HCT116 (cell line): ENCODE results near the gene GLRX3. TPM values are rescaled to one million over a fixed set of nuclear protein-coding genes. Genes with fewer than 3 reads are reported as not detected.

Experiments
- ATAC-seq: fragments of 200-7000 bp; cut with Tn5 transposase; 2 replicates; pipeline ENCODE4 v1.9.1; 2020; ENCODE audit warnings: mild to moderate bottlenecking, moderate library complexity
- BruUV-seq: library from RNA; stranded (reverse); fragments of 400-500 nt; replicated peaks from 2 replicates; lab custom pipeline; 2021; lab: Mats Ljungman, UMichigan
- CTCF ChIA-PET: fragments of 300-600 bp; sonication (Branson Sonifier 250); formaldehyde crosslinking; loops from one replicate; lab custom pipeline; 2021; ENCODE audit warnings: antibody characterized with exemption; lab: Charles Lee
- POLR2A ChIA-PET: fragments of 300-600, 350-600 bp; sonication (Branson Sonifier 250); formaldehyde crosslinking; loops from one replicate; lab custom pipeline; 2021; ENCODE audit warnings: antibody characterized with exemption; lab: Charles Lee
- RAD21 ChIA-PET, 2 experiments: fragments of 300-600 bp; sonication (Branson Sonifier 250); formaldehyde crosslinking; loops; one replicate each; lab custom pipeline; 2023; ENCODE audit warnings: low total read pairs in 2 of 2; ENCODE audit not compliant: uncharacterized antibody in 2 of 2, unreplicated experiment in 2 of 2, low non-redundant PET in 1 of 2; lab: Charles Lee
- DNase-seq: peaks from one replicate; pipeline ENCODE4 v3.0.0-alpha.2; 2010; ENCODE audit warnings: low read depth, low spot score
- H2AFZ ChIP-seq: fragments of 200-600 bp; shearing (Covaris generic), sonication (generic); 2 replicates; pipeline ENCODE4 v1.6.1; 2017; ENCODE audit warnings: low read depth, mixed run types, mixed read lengths, antibody characterized with exemption, low read length; ENCODE audit not compliant: poor library complexity, severe bottlenecking
- H3K27ac ChIP-seq: 2 replicates; pipeline ENCODE4 v1.5.1; 2012; ENCODE audit warnings: low read depth, low read length
- H3K27me3 ChIP-seq: fragments of 200-600 bp; sonication (generic); 2 replicates; pipeline ENCODE4 v1.6.1; 2016; ENCODE audit warnings: mixed run types, low read length, mixed read lengths; ENCODE audit not compliant: insufficient read depth
- H3K36me3 ChIP-seq, 2 experiments: fragments of 200-500 bp in 1 of 2; fragments of 200-600 bp in 1 of 2; sonication (Bioruptor generic) in 1 of 2; sonication (generic) in 1 of 2; 2 replicates each; pipeline versions ENCODE4 v1.5.1 to v1.6.1; 2014 to 2016; ENCODE audit warnings: low read length in 2 of 2, inconsistent platforms in 1 of 2, mixed read lengths in 1 of 2, mixed run types in 1 of 2; ENCODE audit not compliant: insufficient read depth in 2 of 2, control insufficient read depth in 1 of 2
- H3K4me1 ChIP-seq, 2 experiments: fragments of 200-600 bp in 1 of 2; sonication (generic) in 1 of 2; 2 replicates each; pipeline versions ENCODE4 v1.5.1 to v1.6.1; 2012 to 2017; ENCODE audit warnings: low read length in 2 of 2, inconsistent platforms in 1 of 2, mild to moderate bottlenecking in 1 of 2, mixed read lengths in 1 of 2, mixed run types in 1 of 2, moderate library complexity in 1 of 2; ENCODE audit not compliant: insufficient read depth in 2 of 2, control insufficient read depth in 1 of 2
- H3K4me2 ChIP-seq: fragments of 200-600 bp; sonication (generic); 2 replicates; pipeline ENCODE4 v1.6.1; 2017; ENCODE audit warnings: mixed run types, low read length, mixed read lengths
- H3K4me3 ChIP-seq, 2 experiments: fragments of 200-600 bp in 1 of 2; sonication (generic) in 1 of 2; replicated peaks in 1 of 2; 2 replicates each; pipeline ENCODE4 v1.5.1; 2011 to 2016; ENCODE audit warnings: low read length in 2 of 2, control low read depth in 1 of 2, low read depth in 1 of 2, mild to moderate bottlenecking in 1 of 2, mixed read lengths in 1 of 2, mixed run types in 1 of 2
- H3K79me2 ChIP-seq: fragments of 200-600 bp; sonication (generic); 2 replicates; pipeline ENCODE4 v1.6.1; 2017; ENCODE audit warnings: mild to moderate bottlenecking, mixed run types, low read length, moderate library complexity, mixed read lengths; ENCODE audit not compliant: insufficient read depth
- H3K9ac ChIP-seq: fragments of 200-600 bp; sonication (generic); 2 replicates; pipeline ENCODE4 v1.6.1; 2016; ENCODE audit warnings: low read length, mixed read lengths
- H3K9me2 ChIP-seq: fragments of 200-600 bp; sonication (generic), shearing (Covaris generic); 2 replicates; pipeline ENCODE4 v1.6.1; 2017; ENCODE audit warnings: mixed run types, mild to moderate bottlenecking, moderate library complexity; ENCODE audit not compliant: insufficient read depth
- H3K9me3 ChIP-seq, 2 experiments: fragments of 200-500 bp in 1 of 2; fragments of 200-600 bp in 1 of 2; sonication (Bioruptor generic) in 1 of 2; sonication (generic) in 1 of 2; 2 replicates each; pipeline ENCODE4 v1.6.1; 2014 to 2017; ENCODE audit warnings: low read length in 2 of 2, mixed read lengths in 2 of 2, inconsistent platforms in 1 of 2, low read depth in 1 of 2, mild to moderate bottlenecking in 1 of 2, mixed run types in 1 of 2, moderate library complexity in 1 of 2; ENCODE audit not compliant: control insufficient read depth in 1 of 2, insufficient read depth in 1 of 2
- H4K20me1 ChIP-seq: fragments of 200-600 bp; sonication (generic), shearing (Covaris generic); 2 replicates; pipeline ENCODE4 v1.6.1; 2017; ENCODE audit warnings: mixed run types, mild to moderate bottlenecking, moderate library complexity; ENCODE audit not compliant: insufficient read depth
- EZH2phosphoT487 ChIP-seq: fragments of 200-600 bp; IDR thresholded peaks from 2 replicates; pipeline ENCODE4 v1.6.1; 2018; ENCODE audit warnings: antibody characterized with exemption, borderline replicate concordance
- JUND ChIP-seq: IDR thresholded peaks from 2 replicates; pipeline ENCODE4 v1.6.1; 2012
- RAD21 ChIP-seq: IDR thresholded peaks from 2 replicates; pipeline ENCODE4 v1.6.1; 2012; ENCODE audit warnings: low read depth, mild to moderate bottlenecking
- intact Hi-C: fragments of 100-400 bp; cut with micrococcal nuclease; formaldehyde crosslinking; loops from 2 replicates; pipeline ENCODE4 v1.10.0; 2022
- total RNA-seq: library from RNA; stranded (reverse); gene quantifications from one replicate; pipeline ENCODE4 v1.2.1, GENCODE V29; 2021; ENCODE audit not compliant: unreplicated experiment
- TF ChIP-seq, protein P1 (sequence below): IDR thresholded peaks from 2 replicates; pipeline ENCODE4 v1.6.1; 2011; ENCODE audit warnings: mild to moderate bottlenecking, low read length, moderate library complexity; ENCODE audit not compliant: insufficient replicate concordance; ENCODE audit errors: extremely low read depth
- TF ChIP-seq, protein P2 (sequence below), 3 experiments: fragments of 200-600 bp in 1 of 3; sonication (generic) in 1 of 3; IDR thresholded peaks in 2 of 3; conservative IDR thresholded peaks in 1 of 3; 2 replicates each; pipeline ENCODE4 v1.5.1; 2012 to 2017; ENCODE audit warnings: low read depth in 2 of 3, low read length in 2 of 3, antibody characterized with exemption in 1 of 3, borderline replicate concordance in 1 of 3, control low read depth in 1 of 3, mild to moderate bottlenecking in 1 of 3, mixed read lengths in 1 of 3, mixed run types in 1 of 3, moderate library complexity in 1 of 3; ENCODE audit not compliant: insufficient read depth in 1 of 3

Gene GLRX3
- total RNA-seq, 1 experiment from 2014 or later: 59.1 TPM

DNA sequence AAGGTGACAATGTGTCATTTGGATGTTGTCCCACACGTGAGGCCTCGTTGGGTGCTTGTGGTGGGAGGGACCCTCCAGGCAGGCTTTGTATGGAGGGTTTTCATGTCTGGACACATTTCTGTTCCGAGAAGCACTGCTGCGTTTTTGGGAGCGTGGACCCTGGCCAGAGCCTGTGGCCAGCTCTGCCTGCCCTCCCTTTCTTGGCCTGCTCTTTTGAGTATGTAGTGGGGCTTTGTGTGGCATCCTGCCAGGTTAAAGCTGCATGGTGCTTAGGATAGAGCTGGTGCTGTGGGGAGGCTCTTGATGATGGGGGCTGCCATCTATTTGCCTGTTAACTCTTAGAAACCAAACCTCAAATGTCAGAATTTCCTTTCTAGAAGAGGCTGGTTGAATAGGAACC is 45.7 kb downstream of the GLRX3 start:
- Histone ChIP-seq H3K4me1 (no peaks in the 10 kb centered on the region), H3K27ac (no peak overlapping the region), H3K4me3 (no peak overlapping the region), H4K20me1 (no peaks in the 10 kb centered on the region), H3K9ac (no peak overlapping the region), H2AFZ (no peak overlapping the region), H3K9me3 (no peaks in the 10 kb centered on the region), H3K27me3 (no peaks in the 10 kb centered on the region), H3K36me3 (peaks cover 0 to 3% of the 10 kb centered on the region in 2 experiments; a peak in 1 of 4 replicates), H3K79me2 (no peaks in the 10 kb centered on the region; the same call in 1 of the 2 replicates), H3K9me2 (no peaks in the 10 kb centered on the region), H3K4me2 (no peak overlapping the region)
- TF ChIP-seq JUND (no peak), RAD21 (no peak), EZH2phosphoT487 (no peak)
- TF ChIP-seq, protein P1, sequence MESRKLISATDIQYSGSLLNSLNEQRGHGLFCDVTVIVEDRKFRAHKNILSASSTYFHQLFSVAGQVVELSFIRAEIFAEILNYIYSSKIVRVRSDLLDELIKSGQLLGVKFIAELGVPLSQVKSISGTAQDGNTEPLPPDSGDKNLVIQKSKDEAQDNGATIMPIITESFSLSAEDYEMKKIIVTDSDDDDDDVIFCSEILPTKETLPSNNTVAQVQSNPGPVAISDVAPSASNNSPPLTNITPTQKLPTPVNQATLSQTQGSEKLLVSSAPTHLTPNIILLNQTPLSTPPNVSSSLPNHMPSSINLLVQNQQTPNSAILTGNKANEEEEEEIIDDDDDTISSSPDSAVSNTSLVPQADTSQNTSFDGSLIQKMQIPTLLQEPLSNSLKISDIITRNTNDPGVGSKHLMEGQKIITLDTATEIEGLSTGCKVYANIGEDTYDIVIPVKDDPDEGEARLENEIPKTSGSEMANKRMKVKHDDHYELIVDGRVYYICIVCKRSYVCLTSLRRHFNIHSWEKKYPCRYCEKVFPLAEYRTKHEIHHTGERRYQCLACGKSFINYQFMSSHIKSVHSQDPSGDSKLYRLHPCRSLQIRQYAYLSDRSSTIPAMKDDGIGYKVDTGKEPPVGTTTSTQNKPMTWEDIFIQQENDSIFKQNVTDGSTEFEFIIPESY: no peak
- TF ChIP-seq, protein P2, sequence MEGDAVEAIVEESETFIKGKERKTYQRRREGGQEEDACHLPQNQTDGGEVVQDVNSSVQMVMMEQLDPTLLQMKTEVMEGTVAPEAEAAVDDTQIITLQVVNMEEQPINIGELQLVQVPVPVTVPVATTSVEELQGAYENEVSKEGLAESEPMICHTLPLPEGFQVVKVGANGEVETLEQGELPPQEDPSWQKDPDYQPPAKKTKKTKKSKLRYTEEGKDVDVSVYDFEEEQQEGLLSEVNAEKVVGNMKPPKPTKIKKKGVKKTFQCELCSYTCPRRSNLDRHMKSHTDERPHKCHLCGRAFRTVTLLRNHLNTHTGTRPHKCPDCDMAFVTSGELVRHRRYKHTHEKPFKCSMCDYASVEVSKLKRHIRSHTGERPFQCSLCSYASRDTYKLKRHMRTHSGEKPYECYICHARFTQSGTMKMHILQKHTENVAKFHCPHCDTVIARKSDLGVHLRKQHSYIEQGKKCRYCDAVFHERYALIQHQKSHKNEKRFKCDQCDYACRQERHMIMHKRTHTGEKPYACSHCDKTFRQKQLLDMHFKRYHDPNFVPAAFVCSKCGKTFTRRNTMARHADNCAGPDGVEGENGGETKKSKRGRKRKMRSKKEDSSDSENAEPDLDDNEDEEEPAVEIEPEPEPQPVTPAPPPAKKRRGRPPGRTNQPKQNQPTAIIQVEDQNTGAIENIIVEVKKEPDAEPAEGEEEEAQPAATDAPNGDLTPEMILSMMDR (IDR thresholded peaks at IDR 0.05 in 2 of 3, conservative IDR thresholded peaks at IDR 0.05 in 1 of 3; ENCODE audit: borderline replicate concordance in 1 of 3, insufficient read depth in 1 of 3, low read depth in 2 of 3, low read length in 2 of 3): no peak
- RAD21 ChIA-PET: no interaction called here
- intact Hi-C loops: no loop called here
- CTCF ChIA-PET: no interaction called here
- ATAC-seq (no peak), DNase-seq (no peak)
- POLR2A ChIA-PET: no interaction called here
- BruUV-seq: no TSS peak
